Mesodermal cell (in vitro differentiated cells): ENCODE data around the gene SLFNL1.

Experiments
- H3K27ac ChIP-seq: 2 replicates; pipeline ENCODE4 v1.7.0; 2013; ENCODE audit warnings: mild to moderate bottlenecking, low read depth, low read length, moderate library complexity; ENCODE audit not compliant: severe bottlenecking
- H3K36me3 ChIP-seq: 2 replicates; pipeline ENCODE4 v1.7.1; 2013; ENCODE audit warnings: mild to moderate bottlenecking, low read length, moderate library complexity; ENCODE audit not compliant: control insufficient read depth, insufficient read depth
- H3K4me1 ChIP-seq: one replicate; pipeline ENCODE4 v1.7.1; 2013; ENCODE audit warnings: mild to moderate bottlenecking, low read length; ENCODE audit not compliant: insufficient read depth, control insufficient read depth, poor library complexity, severe bottlenecking
- H3K4me3 ChIP-seq: 2 replicates; pipeline ENCODE4 v1.7.0; 2013; ENCODE audit warnings: low read length, control low read depth, mild to moderate bottlenecking; ENCODE audit not compliant: insufficient read depth, poor library complexity, severe bottlenecking; ENCODE audit errors: extremely low read depth
- H3K9me3 ChIP-seq: 2 replicates; pipeline ENCODE4 v1.7.1; 2013; ENCODE audit warnings: mild to moderate bottlenecking, low read length, moderate library complexity; ENCODE audit not compliant: control insufficient read depth
- WGBS, 2 experiments: methylation state at CpG; one replicate each; pipeline ENCODE4 v1.1.5; 2013; ENCODE audit warnings: missing lambda C conversion rate in 2 of 2; ENCODE audit not compliant: insufficient coverage in 2 of 2; 5-methylcytosine and 5-hydroxymethylcytosine counted together

Gene SLFNL1

GRCh38 chr1:41020109-41020576, 1.4 kb downstream of the SLFNL1 start:
- H3K9me3 ChIP-seq, result no peaks in the 10 kb centered on the region
- H3K4me3 ChIP-seq, result no peak overlapping the region
- 95% methylated on average over 17 of the region's 17 CpGs for WGBS, 2 experiments
- no peak overlapping the region for H3K27ac ChIP-seq
- H3K4me1 ChIP-seq, result peaks cover 9% of the 10 kb centered on the region
- peaks cover 37% of the 10 kb centered on the region for H3K36me3 ChIP-seq

- Histone ChIP-seq H3K27ac (no peak overlapping the region), H3K4me1 (peaks cover 9% of the 10 kb centered on the region), H3K4me3 (no peak overlapping the region), H3K36me3 (peaks cover 45% of the 10 kb centered on the region), H3K9me3 (no peaks in the 10 kb centered on the region)
- 91 to 100% methylated on average over 2 of the region's 2 CpGs for WGBS, 2 experiments
Measured at GRCh38 chr1:41019353-41019745, 2.2 kb downstream of the SLFNL1 start.

GRCh38 chr1:41018018-41018410, 3.5 kb downstream of the SLFNL1 start:
- 96 to 100% methylated on average over 7 to 8 of the region's 8 CpGs for WGBS, 2 experiments
- Histone ChIP-seq H3K9me3 (no peaks in the 10 kb centered on the region), H3K4me3 (no peak overlapping the region), H3K4me1 (peaks cover 12% of the 10 kb centered on the region), H3K27ac (no peak overlapping the region), H3K36me3 (peaks cover 58% of the 10 kb centered on the region)

- H3K4me1 ChIP-seq, result peaks cover 15% of the 10 kb centered on the region
- WGBS, 2 experiments, result 96% methylated on average over 41 to 44 of the region's 44 CpGs
- peaks cover 64% of the 10 kb centered on the region for H3K36me3 ChIP-seq
- no peak overlapping the region for H3K4me3 ChIP-seq
- H3K9me3 ChIP-seq, result no peaks in the 10 kb centered on the region
- no peak overlapping the region for H3K27ac ChIP-seq
Measured at GRCh38 chr1:41017141-41018017, 4.1 kb downstream of the SLFNL1 start.

GRCh38 chr1:41015897-41016470, 5.5 kb downstream of the SLFNL1 start:
- Histone ChIP-seq H3K27ac (no peak overlapping the region), H3K4me3 (no peak overlapping the region), H3K36me3 (peaks cover 78% of the 10 kb centered on the region), H3K9me3 (no peaks in the 10 kb centered on the region), H3K4me1 (peaks cover 6% of the 10 kb centered on the region)
- WGBS, 2 experiments, result 92 to 97% methylated on average over 12 of the region's 13 CpGs

GRCh38 chr1:41015281-41015896, 6.1 kb downstream of the SLFNL1 start:
- Histone ChIP-seq H3K4me1 (peaks cover 6% of the 10 kb centered on the region), H3K36me3 (peaks cover 84% of the 10 kb centered on the region), H3K9me3 (no peaks in the 10 kb centered on the region), H3K4me3 (no peak overlapping the region), H3K27ac (no peak overlapping the region)
- 94 to 97% methylated on average over 5 of the region's 5 CpGs for WGBS, 2 experiments

GRCh38 chr1:41014871-41015270, 6.7 kb downstream of the SLFNL1 start:
- Histone ChIP-seq H3K9me3 (no peaks in the 10 kb centered on the region), H3K4me1 (peaks cover 6% of the 10 kb centered on the region), H3K4me3 (no peak overlapping the region), H3K36me3 (peaks cover 88% of the 10 kb centered on the region), H3K27ac (no peak overlapping the region)
- WGBS, 2 experiments, result 96 to 98% methylated on average over 8 of the region's 8 CpGs

GRCh38 chr1:41013796-41014195, 7.7 kb downstream of the SLFNL1 start:
- Histone ChIP-seq H3K36me3 (peaks cover 89% of the 10 kb centered on the region), H3K27ac (peak overlapping the region; percentile 53), H3K4me1 (peaks cover 6% of the 10 kb centered on the region), H3K4me3 (no peak overlapping the region), H3K9me3 (no peaks in the 10 kb centered on the region)
- 95 to 98% methylated on average over 7 of the region's 7 CpGs for WGBS, 2 experiments

GRCh38 chr1:41013024-41013423, 8.5 kb downstream of the SLFNL1 start:
- WGBS, 2 experiments, result 90 to 96% methylated on average over 4 to 6 of the region's 6 CpGs
- no peaks in the 10 kb centered on the region for H3K9me3 ChIP-seq
- H3K4me1 ChIP-seq, result peaks cover 9% of the 10 kb centered on the region
- peaks cover 94% of the 10 kb centered on the region for H3K36me3 ChIP-seq
- H3K27ac ChIP-seq, result no peak overlapping the region
- no peak overlapping the region for H3K4me3 ChIP-seq

GRCh38 chr1:41010345-41010744, 11.2 kb downstream of the SLFNL1 start:
- 100% methylated on average over 1 of the region's 1 CpG; no CpG with 5 or more reads in 1 of the 2 experiments for WGBS, 2 experiments
- Histone ChIP-seq H3K36me3 (peaks cover 100% of the 10 kb centered on the region), H3K9me3 (no peaks in the 10 kb centered on the region), H3K4me3 (no peak overlapping the region), H3K27ac (no peak overlapping the region), H3K4me1 (peaks cover 25% of the 10 kb centered on the region)
